H1 (cell line): ENCODE measurements around the gene DEXI. TPM values are rescaled to one million over a fixed set of nuclear protein-coding genes. Genes with fewer than 3 reads are reported as not detected.
A peak's percentile ranks its signal among the peaks of the same experiment; 100 is the strongest.

ENCODE experiments used
- CTCF ChIA-PET: fragments of 300-600 bp; sonication (Branson Sonifier 250); formaldehyde crosslinking; loops from one replicate; lab custom pipeline; 2021; ENCODE audit not compliant: partially characterized antibody; lab: Charles Lee
- POLR2A ChIA-PET: fragments of 300-600 bp; sonication (Branson Sonifier 250); formaldehyde crosslinking; loops from one replicate; lab custom pipeline; 2021; ENCODE audit warnings: inconsistent platforms; ENCODE audit not compliant: partially characterized antibody; lab: Charles Lee
- DNase-seq, 2 experiments: peaks; one replicate each; pipeline versions ENCODE4 v3.0.0 to v3.0.0-alpha.2; 2010 to 2022; ENCODE audit warnings: low spot score in 2 of 2, low read depth in 1 of 2, mixed read lengths in 1 of 2
- FAIRE-seq: peaks from 2 replicates; lab custom pipeline; 2011; peaks lifted over from hg19 to GRCh38; lab: Jason Lieb, UNC
- H2AFZ ChIP-seq: 2 replicates; pipeline ENCODE4 v1.8.1; 2012; ENCODE audit warnings: low read length, inconsistent platforms
- H2AK5ac ChIP-seq: 2 replicates; pipeline ENCODE4 v1.6.1; 2013; ENCODE audit warnings: low read depth, low read length
- H2BK120ac ChIP-seq: replicated peaks from 2 replicates; pipeline ENCODE3; 2013; ENCODE audit warnings: low read depth, low read length, inconsistent platforms
- H2BK12ac ChIP-seq: 2 replicates; pipeline ENCODE4 v1.6.1; 2013; ENCODE audit warnings: low read depth, low read length
- H2BK15ac ChIP-seq: 2 replicates; pipeline ENCODE4 v1.6.1; 2013; ENCODE audit warnings: low read length
- H2BK20ac ChIP-seq: 2 replicates; pipeline ENCODE4 v1.6.1; 2013; ENCODE audit warnings: low read length
- H2BK5ac ChIP-seq: 2 replicates; pipeline ENCODE4 v1.6.1; 2013; ENCODE audit warnings: low read depth, low read length
- H3K14ac ChIP-seq: 2 replicates; pipeline ENCODE4 v1.6.1; 2013; ENCODE audit warnings: inconsistent platforms; ENCODE audit not compliant: insufficient read length
- H3K18ac ChIP-seq: 2 replicates; pipeline ENCODE4 v1.6.1; 2013; ENCODE audit warnings: low read length; ENCODE audit errors: extremely low read depth
- H3K23ac ChIP-seq: 2 replicates; pipeline ENCODE4 v1.6.1; 2013; ENCODE audit warnings: inconsistent platforms; ENCODE audit not compliant: insufficient read length
- H3K23me2 ChIP-seq: 2 replicates; pipeline ENCODE4 v1.6.1; 2013; ENCODE audit warnings: low read depth, low read length
- H3K27ac ChIP-seq: 2 replicates; pipeline ENCODE4 v1.6.1; 2011; ENCODE audit warnings: low read depth, low read length, inconsistent platforms
- H3K27me3 ChIP-seq, 4 experiments: replicated peaks in 1 of 4; 1 replicate in 1 of 4; 2 replicates in 3 of 4; pipeline versions ENCODE4 v1.6.1 to v1.8.1; 2011 to 2013; ENCODE audit warnings: low read length in 3 of 4, mild to moderate bottlenecking in 3 of 4, inconsistent platforms in 2 of 4, mixed read lengths in 2 of 4, moderate library complexity in 1 of 4; ENCODE audit not compliant: control insufficient read depth in 3 of 4, insufficient read depth in 3 of 4; ENCODE audit errors: extremely low read depth in 1 of 4
- H3K36me3 ChIP-seq, 4 experiments: 2 replicates each; pipeline versions ENCODE4 v1.6.1 to v1.8.1; 2011 to 2013; ENCODE audit warnings: mild to moderate bottlenecking in 4 of 4, low read length in 3 of 4, moderate library complexity in 2 of 4, control low read depth in 1 of 4, inconsistent platforms in 1 of 4; ENCODE audit not compliant: insufficient read depth in 4 of 4, control insufficient read depth in 2 of 4
- H3K4ac ChIP-seq: replicated peaks from 2 replicates; pipeline ENCODE3; 2013; ENCODE audit warnings: low read length, low read depth, mixed read lengths, inconsistent platforms; ENCODE audit not compliant: insufficient read length
- H3K4me1 ChIP-seq, 4 experiments: replicated peaks in 1 of 4; 1 replicate in 1 of 4; 2 replicates in 3 of 4; pipeline versions ENCODE4 v1.6.1 to v1.8.1; 2011 to 2013; ENCODE audit warnings: low read length in 3 of 4, inconsistent platforms in 2 of 4, mixed read lengths in 1 of 4; ENCODE audit not compliant: insufficient read depth in 4 of 4, control insufficient read depth in 3 of 4
- H3K4me2 ChIP-seq, 2 experiments: 2 replicates each; pipeline versions ENCODE4 v1.6.1 to v1.8.1; 2011 to 2013; ENCODE audit warnings: low read depth in 2 of 2, low read length in 2 of 2, control low read depth in 1 of 2, inconsistent platforms in 1 of 2, mild to moderate bottlenecking in 1 of 2; ENCODE audit not compliant: insufficient read depth in 1 of 2
- H3K4me3 ChIP-seq, 4 experiments: fragments of 200-600, 300-600 bp in 1 of 4; sonication (generic), shearing (Covaris generic), sonication (Bioruptor Twin) in 1 of 4; 2 replicates each; pipeline versions ENCODE4 v1.5.1 to v1.8.1; 2011 to 2016; ENCODE audit warnings: low read length in 4 of 4, low read depth in 3 of 4, control low read depth in 2 of 4, inconsistent platforms in 2 of 4, mild to moderate bottlenecking in 2 of 4, mixed read lengths in 1 of 4, moderate library complexity in 1 of 4; ENCODE audit not compliant: insufficient read depth in 2 of 4; ENCODE audit errors: extremely low read depth in 1 of 4
- H3K56ac ChIP-seq: replicated peaks from 2 replicates; pipeline ENCODE3; 2013; ENCODE audit warnings: low read depth, mild to moderate bottlenecking, mixed read lengths, low read length, inconsistent platforms; ENCODE audit not compliant: insufficient read length
- H3K79me1 ChIP-seq: 2 replicates; pipeline ENCODE4 v1.6.1; 2013; ENCODE audit warnings: low read depth, low read length, control low read depth
- H3K79me2 ChIP-seq, 2 experiments: 2 replicates each; pipeline versions ENCODE4 v1.6.1 to v1.8.1; 2012 to 2013; ENCODE audit warnings: low read length in 2 of 2, mild to moderate bottlenecking in 2 of 2, inconsistent platforms in 1 of 2; ENCODE audit not compliant: insufficient read depth in 2 of 2, control insufficient read depth in 1 of 2
- H3K9ac ChIP-seq, 4 experiments: replicated peaks in 1 of 4; 1 replicate in 1 of 4; 2 replicates in 3 of 4; pipeline versions ENCODE4 v1.6.1 to v1.8.1; 2011 to 2013; ENCODE audit warnings: low read depth in 3 of 4, low read length in 3 of 4, control low read depth in 2 of 4, mild to moderate bottlenecking in 2 of 4, moderate library complexity in 2 of 4, inconsistent platforms in 1 of 4; ENCODE audit errors: extremely low read depth in 1 of 4
- H3K9me3 ChIP-seq, 2 experiments: 2 replicates each; pipeline versions ENCODE4 v1.6.1 to v1.8.1; 2012 to 2013; ENCODE audit warnings: mild to moderate bottlenecking in 2 of 2, moderate library complexity in 2 of 2, control low read depth in 1 of 2, inconsistent platforms in 1 of 2, low read depth in 1 of 2, low read length in 1 of 2, mixed read lengths in 1 of 2; ENCODE audit not compliant: insufficient read depth in 2 of 2
- H4K20me1 ChIP-seq, 2 experiments: replicated peaks in 1 of 2; 2 replicates each; pipeline versions ENCODE3 to v1.8.1; 2011 to 2013; ENCODE audit warnings: inconsistent platforms in 2 of 2, low read length in 2 of 2, mild to moderate bottlenecking in 1 of 2; ENCODE audit not compliant: insufficient read depth in 2 of 2, control insufficient read depth in 1 of 2
- H4K5ac ChIP-seq: 2 replicates; pipeline ENCODE4 v1.6.1; 2013; ENCODE audit warnings: low read length, low read depth, mixed read lengths, inconsistent platforms; ENCODE audit not compliant: insufficient read length
- H4K8ac ChIP-seq: 2 replicates; pipeline ENCODE4 v1.8.0; 2013; ENCODE audit warnings: mild to moderate bottlenecking, moderate library complexity, low read length, inconsistent platforms; ENCODE audit not compliant: insufficient read depth; ENCODE audit errors: extremely low read depth
- H4K91ac ChIP-seq: replicated peaks from 2 replicates; pipeline ENCODE3; 2013; ENCODE audit warnings: low read length, mixed read lengths, inconsistent platforms; ENCODE audit not compliant: insufficient read length
- CHD2 ChIP-seq: IDR thresholded peaks from 2 replicates; pipeline ENCODE4 v1.6.1; 2012; ENCODE audit warnings: low read length, improper control_type of control experiment
- EGR1 ChIP-seq: IDR thresholded peaks from 2 replicates; pipeline ENCODE4 v1.6.1; 2011; ENCODE audit warnings: low read depth, low read length, borderline replicate concordance
- JUND ChIP-seq: IDR thresholded peaks from 2 replicates; pipeline ENCODE4 v1.6.1; 2011; ENCODE audit warnings: mild to moderate bottlenecking, improper control_type of control experiment, low read length
- KDM5A ChIP-seq: fragments of 200-600 bp; IDR thresholded peaks from 2 replicates; pipeline ENCODE4 v1.7.1; 2012; ENCODE audit warnings: mild to moderate bottlenecking, low read length, inconsistent platforms, mixed read lengths
- SIRT6 ChIP-seq: IDR thresholded peaks from one replicate; pipeline ENCODE4 v1.7.1; 2012; ENCODE audit warnings: low read length, inconsistent platforms
- SP1 ChIP-seq: IDR thresholded peaks from 2 replicates; pipeline ENCODE4 v1.6.1; 2011; ENCODE audit warnings: low read depth, low read length
- TEAD4 ChIP-seq: IDR thresholded peaks from 2 replicates; pipeline ENCODE4 v1.6.1; 2012; ENCODE audit warnings: low read depth, low read length, inconsistent platforms, mixed read lengths
- YY1 ChIP-seq: IDR thresholded peaks from 2 replicates; pipeline ENCODE4 v1.6.1; 2011; ENCODE audit warnings: low read depth, mild to moderate bottlenecking, low read length
- WGBS, 2 experiments: shearing (Covaris generic) in 1 of 2; methylation state at CpG; one replicate each; pipeline versions ENCODE4 v1.1.6 to v1.1.7; 2013 to 2015; ENCODE audit warnings: low lambda C conversion rate in 2 of 2, mixed read lengths in 2 of 2, inconsistent platforms in 1 of 2, low coverage in 1 of 2, missing lambda C conversion rate in 1 of 2; ENCODE audit not compliant: insufficient replicate concordance in 2 of 2, insufficient coverage in 1 of 2, insufficient read length in 1 of 2; ENCODE audit errors: extremely low coverage in 1 of 2, missing lambda C conversion rate in 1 of 2; 5-methylcytosine and 5-hydroxymethylcytosine counted together
- polyA plus RNA-seq, 7 experiments: library from polyadenylated mRNA; depleted of rRNA in 3 of 7; stranded (reverse) in 5 of 7; unstranded in 2 of 7; fragments of >200 nt in 5 of 7; fragments of 200-250 nt in 2 of 7; gene quantifications; 1 replicate in 5 of 7; 2 replicates in 1 of 7; 4 replicates in 1 of 7; pipeline versions ENCODE4 v1.2.1 to v1.2.3, GENCODE V29; 2011 to 2013; ENCODE audit warnings: missing spikeins in 2 of 7, mixed read lengths in 2 of 7
- total RNA-seq: library from RNA; stranded (reverse); fragmentation: NEBNext Ultra II Directional; extraction: Animal tissue kit (Norgen Biotek cat#: 25700); gene quantifications from 2 replicates; pipeline ENCODE4 v1.2.1, GENCODE V29; 2021
- TF ChIP-seq, protein P1 (sequence below), 3 experiments: IDR thresholded peaks; 1 replicate in 2 of 3; 2 replicates in 1 of 3; pipeline versions ENCODE4 v1.5.1 to v1.6.1; 2011; ENCODE audit warnings: low read length in 3 of 3, mild to moderate bottlenecking in 3 of 3, inconsistent platforms in 2 of 3, low read depth in 1 of 3, moderate library complexity in 1 of 3; ENCODE audit not compliant: insufficient read depth in 1 of 3; ENCODE audit errors: control extremely low read depth in 1 of 3
- TF ChIP-seq, protein P2 (sequence below): IDR thresholded peaks from 2 replicates; pipeline ENCODE4 v1.6.1; 2012; ENCODE audit warnings: inconsistent platforms

Gene DEXI
- total and polyA plus RNA-seq, 2 of the 8 experiments (the other 6 are each of a cell fraction or from before 2014, with no cell fraction given) = 39.5 to 47.3 TPM

DNA sequence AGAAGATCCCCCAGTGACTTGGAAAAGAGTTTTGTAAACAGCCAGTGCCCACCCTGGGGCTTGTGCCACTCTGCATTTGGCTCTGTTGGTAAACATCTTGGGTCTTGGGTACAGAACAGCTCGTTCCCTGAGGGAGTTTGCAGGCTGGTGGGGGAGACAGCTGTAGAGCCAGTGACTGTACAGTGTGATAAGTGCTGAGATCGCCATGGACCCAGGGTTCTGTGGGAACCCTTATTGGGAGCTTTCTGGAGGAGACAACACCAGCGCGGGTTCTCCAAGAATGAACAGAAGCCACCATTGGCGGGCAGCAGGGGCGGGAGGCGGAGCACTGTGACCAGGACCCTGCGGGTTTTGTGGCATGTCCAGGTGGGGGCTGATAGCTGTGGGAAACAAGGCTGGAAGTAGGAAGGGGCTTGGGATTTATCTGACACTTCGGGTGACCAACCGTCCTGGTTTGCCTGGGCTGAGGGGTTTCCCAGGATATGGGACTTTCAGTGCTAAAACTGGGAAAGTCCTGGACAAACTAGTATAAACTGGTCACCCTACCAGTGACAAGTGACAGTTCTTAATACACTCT, 5.0 kb upstream of the DEXI start:
- no peak overlapping the region; the same call in 1 of the 2 replicates for H3K18ac ChIP-seq
- H3K23me2 ChIP-seq = no peaks in the 10 kb centered on the region; the same call in 1 of the 2 replicates
- peak overlapping the region; percentile 54; the same call in 1 of the 2 replicates for H2BK5ac ChIP-seq
- ChIA-PET POLR2A (no interaction called here), CTCF (interaction anchor here (0.8 to 1.8 kb wide), 3 partner anchors 9 to 25 kb away, joined by 3 to 6 read pairs (median 3); no protein-coding TSS in a partner anchor)
- H3K56ac ChIP-seq = no peak overlapping the region
- H4K8ac ChIP-seq = no peak overlapping the region
- H3K27me3 ChIP-seq = no peaks in the 10 kb centered on the region; a peak in 1 of 7 replicates
- no peak overlapping the region for H2AK5ac ChIP-seq
- H3K4ac ChIP-seq = no peak overlapping the region
- peaks cover 0 to 45% of the 10 kb centered on the region in 2 experiments; a peak in 2 of 4 replicates for H3K79me2 ChIP-seq
- no peak overlapping the region for H2AFZ ChIP-seq
- 0 out of 2 replicates have a peak overlapping the region, but pooled peaks have one; percentile 53 for H2BK15ac ChIP-seq
- H3K4me1 ChIP-seq = peaks cover 20 to 42% (median 31%) of the 10 kb centered on the region in 4 experiments
- no peaks in the 10 kb centered on the region for H3K9me3 ChIP-seq
- H4K5ac ChIP-seq = no peak overlapping the region
- no peak for DNase-seq
- H3K27ac ChIP-seq = no peak overlapping the region
- H2BK120ac ChIP-seq = no peak overlapping the region
- FAIRE-seq = no peak
- H3K9ac ChIP-seq = no peak overlapping the region
- H3K79me1 ChIP-seq = peaks cover 4% of the 10 kb centered on the region; the same call in 1 of the 2 replicates
- no peak overlapping the region for H4K91ac ChIP-seq
- peak overlapping the region in 1 of 4 experiments; percentile 15; a peak in 1 of 8 replicates for H3K4me3 ChIP-seq
- H3K14ac ChIP-seq = no peak overlapping the region
- H2BK20ac ChIP-seq = 0 out of 2 replicates have a peak overlapping the region, but pooled peaks have one; percentile 38
- H4K20me1 ChIP-seq = peaks cover 0 to 10% of the 10 kb centered on the region in 2 experiments
- H3K23ac ChIP-seq = no peak overlapping the region
- peak overlapping the region; percentile 69; the same call in 1 of the 2 replicates for H2BK12ac ChIP-seq
- 68% methylated on average over 10 of the region's 10 CpGs; no CpG with 5 or more reads in 1 of the 2 experiments for WGBS, 2 experiments
- peak overlapping the region in 1 of 2 experiments; percentile 80; a peak in 2 of 4 replicates for H3K4me2 ChIP-seq
- H3K36me3 ChIP-seq = no peaks in the 10 kb centered on the region
- no peak for TF ChIP-seq TEAD4
- TF ChIP-seq KDM5A = no peak
- no peak for TF ChIP-seq SIRT6
- no peak for TF ChIP-seq YY1
- no peak for TF ChIP-seq EGR1
- TF ChIP-seq, protein P1, sequence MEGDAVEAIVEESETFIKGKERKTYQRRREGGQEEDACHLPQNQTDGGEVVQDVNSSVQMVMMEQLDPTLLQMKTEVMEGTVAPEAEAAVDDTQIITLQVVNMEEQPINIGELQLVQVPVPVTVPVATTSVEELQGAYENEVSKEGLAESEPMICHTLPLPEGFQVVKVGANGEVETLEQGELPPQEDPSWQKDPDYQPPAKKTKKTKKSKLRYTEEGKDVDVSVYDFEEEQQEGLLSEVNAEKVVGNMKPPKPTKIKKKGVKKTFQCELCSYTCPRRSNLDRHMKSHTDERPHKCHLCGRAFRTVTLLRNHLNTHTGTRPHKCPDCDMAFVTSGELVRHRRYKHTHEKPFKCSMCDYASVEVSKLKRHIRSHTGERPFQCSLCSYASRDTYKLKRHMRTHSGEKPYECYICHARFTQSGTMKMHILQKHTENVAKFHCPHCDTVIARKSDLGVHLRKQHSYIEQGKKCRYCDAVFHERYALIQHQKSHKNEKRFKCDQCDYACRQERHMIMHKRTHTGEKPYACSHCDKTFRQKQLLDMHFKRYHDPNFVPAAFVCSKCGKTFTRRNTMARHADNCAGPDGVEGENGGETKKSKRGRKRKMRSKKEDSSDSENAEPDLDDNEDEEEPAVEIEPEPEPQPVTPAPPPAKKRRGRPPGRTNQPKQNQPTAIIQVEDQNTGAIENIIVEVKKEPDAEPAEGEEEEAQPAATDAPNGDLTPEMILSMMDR (IDR thresholded peaks at IDR 0.05; ENCODE audit: control extremely low read depth in 1 of 3, insufficient read depth in 1 of 3, low read depth in 1 of 3, low read length in 3 of 3) = no peak
- TF ChIP-seq SP1 = no peak
- no peak for TF ChIP-seq JUND
- TF ChIP-seq, protein P2, sequence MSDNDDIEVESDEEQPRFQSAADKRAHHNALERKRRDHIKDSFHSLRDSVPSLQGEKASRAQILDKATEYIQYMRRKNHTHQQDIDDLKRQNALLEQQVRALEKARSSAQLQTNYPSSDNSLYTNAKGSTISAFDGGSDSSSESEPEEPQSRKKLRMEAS = no peak
- no peak for TF ChIP-seq CHD2
